ENCODE results near the gene B3GALT5. TPM values are rescaled to one million over a fixed set of nuclear protein-coding genes. Genes with fewer than 3 reads are reported as not detected.

The B3GALT5 gene
- total RNA-seq, 2 donors from 2014 or later: 2.5 to 6.1 TPM

DNA sequence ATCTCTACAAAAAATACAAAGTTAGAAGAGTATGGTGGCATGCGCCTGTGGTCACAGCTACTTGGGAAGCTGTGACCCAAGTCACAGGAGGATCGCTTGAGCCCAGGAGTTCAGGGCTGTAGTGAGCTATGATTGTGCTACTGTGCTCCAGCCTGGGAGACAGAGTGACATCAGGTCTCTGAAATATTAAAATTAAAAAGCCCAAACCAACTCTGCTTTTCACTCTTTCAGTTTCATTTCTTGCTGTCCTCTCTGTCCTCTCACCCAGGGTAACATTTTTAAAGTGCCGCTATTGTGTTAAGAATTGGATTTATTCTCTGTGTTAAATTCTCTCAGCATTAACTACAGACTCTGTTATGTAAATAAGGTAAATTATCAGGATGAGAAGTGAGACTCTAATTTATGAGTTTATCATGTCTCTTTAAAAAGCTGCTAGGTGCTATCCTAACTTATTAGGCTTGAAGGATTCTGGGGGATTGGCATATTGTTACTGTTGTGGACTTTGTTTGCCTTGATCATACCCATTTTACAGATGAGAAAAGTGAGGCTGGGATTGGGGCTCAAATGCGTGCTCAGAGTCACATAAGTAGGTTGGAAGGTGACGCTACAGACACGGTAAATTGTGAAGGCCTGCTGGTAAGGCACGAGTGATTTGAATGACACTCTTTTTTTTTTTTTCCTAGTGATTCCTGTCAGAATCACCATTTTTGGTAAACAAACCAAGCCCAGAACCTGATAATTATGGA, 46.5 kb downstream of the B3GALT5 start:
- no peak for DNase-seq
- TF ChIP-seq, protein P1, sequence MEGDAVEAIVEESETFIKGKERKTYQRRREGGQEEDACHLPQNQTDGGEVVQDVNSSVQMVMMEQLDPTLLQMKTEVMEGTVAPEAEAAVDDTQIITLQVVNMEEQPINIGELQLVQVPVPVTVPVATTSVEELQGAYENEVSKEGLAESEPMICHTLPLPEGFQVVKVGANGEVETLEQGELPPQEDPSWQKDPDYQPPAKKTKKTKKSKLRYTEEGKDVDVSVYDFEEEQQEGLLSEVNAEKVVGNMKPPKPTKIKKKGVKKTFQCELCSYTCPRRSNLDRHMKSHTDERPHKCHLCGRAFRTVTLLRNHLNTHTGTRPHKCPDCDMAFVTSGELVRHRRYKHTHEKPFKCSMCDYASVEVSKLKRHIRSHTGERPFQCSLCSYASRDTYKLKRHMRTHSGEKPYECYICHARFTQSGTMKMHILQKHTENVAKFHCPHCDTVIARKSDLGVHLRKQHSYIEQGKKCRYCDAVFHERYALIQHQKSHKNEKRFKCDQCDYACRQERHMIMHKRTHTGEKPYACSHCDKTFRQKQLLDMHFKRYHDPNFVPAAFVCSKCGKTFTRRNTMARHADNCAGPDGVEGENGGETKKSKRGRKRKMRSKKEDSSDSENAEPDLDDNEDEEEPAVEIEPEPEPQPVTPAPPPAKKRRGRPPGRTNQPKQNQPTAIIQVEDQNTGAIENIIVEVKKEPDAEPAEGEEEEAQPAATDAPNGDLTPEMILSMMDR (conservative IDR thresholded peaks at IDR 0.05): no peak
- WGBS, 2 experiments (ENCODE audit: insufficient coverage in 1 of 2, insufficient read length in 1 of 2): 75% methylated on average over 4 to 6 of the region's 7 CpGs
- Histone ChIP-seq H3K4me1 (ENCODE audit: control insufficient read depth, insufficient read depth, low read length) (no peaks in the 10 kb centered on the region), H3K4me3 (ENCODE audit: low read length) (no peak overlapping the region), H3K9ac (ENCODE audit: extremely low read depth, low read length, poor library complexity, severe bottlenecking) (no peak overlapping the region), H3K27me3 (ENCODE audit: control insufficient read depth, insufficient read depth, low read length, poor library complexity, severe bottlenecking) (no peaks in the 10 kb centered on the region), H3K36me3 (ENCODE audit: control insufficient read depth, insufficient read depth, low read length) (no peaks in the 10 kb centered on the region), H3K9me3 (ENCODE audit: control insufficient read depth, low read length) (no peaks in the 10 kb centered on the region), H3K27ac (ENCODE audit: low read depth, low read length) (no peak overlapping the region)
- Mint-ChIP-seq H3K27ac (no peak overlapping the region), H3K27me3 (ENCODE audit: insufficient read depth) (no peaks in the 10 kb centered on the region), H3K9me3 (no peaks in the 10 kb centered on the region), H3K36me3 (ENCODE audit: low read depth) (peaks cover 27% of the 10 kb centered on the region), H3K4me1 (peaks cover 24% of the 10 kb centered on the region), H3K4me3 (no peak overlapping the region)

DNA sequence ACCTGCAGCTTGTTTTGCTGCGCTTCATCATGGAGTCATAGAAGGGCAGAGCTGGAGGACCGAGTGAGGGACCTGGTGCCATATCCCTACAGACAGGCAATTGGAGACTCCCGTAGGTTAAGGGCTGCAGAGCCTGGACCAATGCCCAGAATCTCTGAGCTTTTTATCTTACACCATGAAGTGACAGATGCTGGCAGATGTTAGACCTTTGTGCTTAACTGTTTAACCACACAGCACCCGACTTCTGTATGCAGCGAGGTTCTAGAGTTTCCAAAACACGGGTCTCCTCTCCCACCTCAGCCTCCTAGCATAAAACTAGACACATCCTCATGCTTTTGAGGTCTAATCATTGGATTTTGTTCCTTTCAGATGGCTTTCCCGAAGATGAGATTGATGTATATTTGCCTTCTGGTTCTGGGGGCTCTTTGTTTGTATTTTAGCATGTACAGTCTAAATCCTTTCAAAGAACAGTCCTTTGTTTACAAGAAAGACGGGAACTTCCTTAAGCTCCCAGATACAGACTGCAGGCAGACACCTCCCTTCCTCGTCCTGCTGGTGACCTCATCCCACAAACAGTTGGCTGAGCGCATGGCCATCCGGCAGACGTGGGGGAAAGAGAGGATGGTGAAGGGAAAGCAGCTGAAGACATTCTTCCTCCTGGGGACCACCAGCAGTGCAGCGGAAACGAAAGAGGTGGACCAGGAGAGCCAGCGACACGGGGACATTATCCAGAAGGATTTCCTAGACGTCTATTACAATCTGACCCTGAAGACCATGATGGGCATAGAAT, 47.6 kb downstream of the B3GALT5 start:
- Mint-ChIP-seq H3K4me3 (no peak overlapping the region), H3K4me1 (peaks cover 24% of the 10 kb centered on the region), H3K27ac (peak overlapping the region; percentile 84), H3K36me3 (ENCODE audit: low read depth) (peaks cover 19% of the 10 kb centered on the region), H3K27me3 (ENCODE audit: insufficient read depth) (no peaks in the 10 kb centered on the region), H3K9me3 (no peaks in the 10 kb centered on the region)
- no peak overlapping the region for H3K4me3 ChIP-seq (ENCODE audit: low read length)
- no peaks in the 10 kb centered on the region for H3K27me3 ChIP-seq (ENCODE audit: control insufficient read depth, insufficient read depth, low read length, poor library complexity, severe bottlenecking)
- H3K27ac ChIP-seq (ENCODE audit: low read depth, low read length): peak overlapping the region; percentile 1
- no peaks in the 10 kb centered on the region for H3K36me3 ChIP-seq (ENCODE audit: control insufficient read depth, insufficient read depth, low read length)
- TF ChIP-seq, protein P1 (conservative IDR thresholded peaks at IDR 0.05): no peak
- H3K9ac ChIP-seq (ENCODE audit: extremely low read depth, low read length, poor library complexity, severe bottlenecking): no peak overlapping the region
- no peaks in the 10 kb centered on the region for H3K4me1 ChIP-seq (ENCODE audit: control insufficient read depth, insufficient read depth, low read length)
- H3K9me3 ChIP-seq (ENCODE audit: control insufficient read depth, low read length): no peaks in the 10 kb centered on the region
- WGBS, 2 experiments (ENCODE audit: insufficient coverage in 1 of 2, insufficient read length in 1 of 2): 71 to 83% methylated on average over 9 to 17 of the region's 17 CpGs
- peak; percentile 60 for DNase-seq

DNA sequence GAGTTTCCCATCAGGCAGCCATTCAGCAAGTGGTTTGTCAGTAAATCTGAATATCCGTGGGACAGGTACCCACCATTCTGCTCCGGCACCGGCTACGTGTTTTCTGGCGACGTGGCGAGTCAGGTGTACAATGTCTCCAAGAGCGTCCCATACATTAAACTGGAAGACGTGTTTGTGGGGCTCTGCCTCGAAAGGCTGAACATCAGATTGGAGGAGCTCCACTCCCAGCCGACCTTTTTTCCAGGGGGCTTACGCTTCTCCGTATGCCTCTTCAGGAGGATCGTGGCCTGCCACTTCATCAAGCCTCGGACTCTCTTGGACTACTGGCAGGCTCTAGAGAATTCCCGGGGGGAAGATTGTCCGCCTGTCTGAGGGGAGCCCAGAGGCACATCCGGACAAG, 48.4 kb downstream of the B3GALT5 start:
- no peaks in the 10 kb centered on the region for H3K36me3 ChIP-seq (ENCODE audit: control insufficient read depth, insufficient read depth, low read length)
- H3K36me3 Mint-ChIP-seq (ENCODE audit: low read depth): peaks cover 20% of the 10 kb centered on the region
- H3K27ac Mint-ChIP-seq: no peak overlapping the region
- H3K4me1 Mint-ChIP-seq: peaks cover 24% of the 10 kb centered on the region
- peak; percentile 26 for DNase-seq
- no peaks in the 10 kb centered on the region for H3K9me3 Mint-ChIP-seq
- no peaks in the 10 kb centered on the region for H3K9me3 ChIP-seq (ENCODE audit: control insufficient read depth, low read length)
- no peak overlapping the region for H3K4me3 ChIP-seq (ENCODE audit: low read length)
- H3K27ac ChIP-seq (ENCODE audit: low read depth, low read length): no peak overlapping the region
- H3K27me3 Mint-ChIP-seq (ENCODE audit: insufficient read depth): no peaks in the 10 kb centered on the region
- no peaks in the 10 kb centered on the region for H3K4me1 ChIP-seq (ENCODE audit: control insufficient read depth, insufficient read depth, low read length)
- 92 to 96% methylated on average over 17 to 18 of the region's 18 CpGs for WGBS, 2 experiments (ENCODE audit: insufficient coverage in 1 of 2, insufficient read length in 1 of 2)
- H3K9ac ChIP-seq (ENCODE audit: extremely low read depth, low read length, poor library complexity, severe bottlenecking): no peak overlapping the region
- H3K4me3 Mint-ChIP-seq: no peak overlapping the region
- TF ChIP-seq, protein P1 (conservative IDR thresholded peaks at IDR 0.05): no peak
- no peaks in the 10 kb centered on the region for H3K27me3 ChIP-seq (ENCODE audit: control insufficient read depth, insufficient read depth, low read length, poor library complexity, severe bottlenecking)

Measured in endodermal cell (in vitro differentiated cells).